IMR-90 (cell line): Measurements from ENCODE around the gene CDKN1A.

Experiments used
- CEBPB ChIP-seq: IDR thresholded peaks from 2 replicates; pipeline ENCODE4 v1.6.1; 2012; ENCODE audit warnings: low read depth, low read length, improper control_type of control experiment
- FOS ChIP-seq: fragments of 150-350 bp; IDR thresholded peaks from 2 replicates; pipeline ENCODE4 v1.6.1; 2016; ENCODE audit warnings: low read depth, low read length
- MXI1 ChIP-seq: IDR thresholded peaks from 2 replicates; pipeline ENCODE4 v1.6.1; 2012; ENCODE audit warnings: low read depth, mild to moderate bottlenecking, low read length, moderate library complexity, borderline replicate concordance
- POLR2A ChIP-seq: IDR thresholded peaks from 2 replicates; pipeline ENCODE4 v1.6.1; 2012; ENCODE audit warnings: mild to moderate bottlenecking, low read depth, low read length
- RAD21 ChIP-seq: IDR thresholded peaks from 2 replicates; pipeline ENCODE4 v1.6.1; 2012; ENCODE audit warnings: low read length, improper control_type of control experiment
- RFX5 ChIP-seq: IDR thresholded peaks from 2 replicates; pipeline ENCODE4 v1.8.0; 2012; ENCODE audit warnings: low read depth, mild to moderate bottlenecking, low read length, moderate library complexity
- SMC3 ChIP-seq: fragments of 150-350 bp; IDR thresholded peaks from 2 replicates; pipeline ENCODE4 v1.6.1; 2016; ENCODE audit warnings: low read depth, mild to moderate bottlenecking, antibody characterized with exemption, low read length, moderate library complexity
- TF ChIP-seq, protein P1 (sequence below): conservative IDR thresholded peaks from 2 replicates; pipeline ENCODE4 v1.5.1; 2012; ENCODE audit warnings: mild to moderate bottlenecking, low read depth, low read length, improper control_type of control experiment

DNA sequence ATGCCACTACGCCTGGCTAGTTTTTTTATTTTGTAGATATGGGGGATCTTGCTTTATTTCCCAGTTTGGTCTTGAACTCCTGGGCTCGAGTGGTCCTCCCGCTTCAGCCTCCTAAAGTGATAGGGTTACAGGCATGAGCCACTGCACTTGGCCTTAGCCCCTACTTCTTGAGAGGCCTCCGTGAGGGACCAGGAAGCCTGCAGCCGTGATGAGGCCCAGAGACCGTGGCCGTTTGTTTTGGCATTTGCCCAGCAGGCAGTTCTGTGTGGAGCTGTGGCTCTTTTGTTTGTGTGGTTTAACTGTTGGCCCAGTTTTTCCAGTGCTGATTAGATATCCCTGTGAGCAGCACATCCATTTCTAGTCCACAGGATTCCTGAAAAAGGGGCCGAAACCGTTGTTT is 44.6 kb upstream of the CDKN1A start:
- TF ChIP-seq, protein P1, sequence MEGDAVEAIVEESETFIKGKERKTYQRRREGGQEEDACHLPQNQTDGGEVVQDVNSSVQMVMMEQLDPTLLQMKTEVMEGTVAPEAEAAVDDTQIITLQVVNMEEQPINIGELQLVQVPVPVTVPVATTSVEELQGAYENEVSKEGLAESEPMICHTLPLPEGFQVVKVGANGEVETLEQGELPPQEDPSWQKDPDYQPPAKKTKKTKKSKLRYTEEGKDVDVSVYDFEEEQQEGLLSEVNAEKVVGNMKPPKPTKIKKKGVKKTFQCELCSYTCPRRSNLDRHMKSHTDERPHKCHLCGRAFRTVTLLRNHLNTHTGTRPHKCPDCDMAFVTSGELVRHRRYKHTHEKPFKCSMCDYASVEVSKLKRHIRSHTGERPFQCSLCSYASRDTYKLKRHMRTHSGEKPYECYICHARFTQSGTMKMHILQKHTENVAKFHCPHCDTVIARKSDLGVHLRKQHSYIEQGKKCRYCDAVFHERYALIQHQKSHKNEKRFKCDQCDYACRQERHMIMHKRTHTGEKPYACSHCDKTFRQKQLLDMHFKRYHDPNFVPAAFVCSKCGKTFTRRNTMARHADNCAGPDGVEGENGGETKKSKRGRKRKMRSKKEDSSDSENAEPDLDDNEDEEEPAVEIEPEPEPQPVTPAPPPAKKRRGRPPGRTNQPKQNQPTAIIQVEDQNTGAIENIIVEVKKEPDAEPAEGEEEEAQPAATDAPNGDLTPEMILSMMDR = no peak
- TF ChIP-seq SMC3 (no peak), RFX5 (no peak), POLR2A (no peak), CEBPB (no peak), RAD21 (0 out of 2 replicates have a peak, but pooled peaks have one; percentile 6), FOS (no peak), MXI1 (no peak)
